EL (cell line): ENCODE data around the gene EPC1.
"Not testable (repeated sequence)": the region's sequence is repeated elsewhere in the genome, so short reads cannot be mapped to it uniquely, and the experiment has no call there.

Experiments
- DNase-seq: peaks from one replicate; pipeline ENCODE4 v3.0.0-alpha.2; 2016

Gene EPC1

GRCh38 chr10:32227802-32228201, 119.2 kb downstream of the EPC1 start:
- DNase-seq: no peak

- no peak for DNase-seq
Measured at GRCh38 chr10:32226624-32227023, 120.3 kb downstream of the EPC1 start.

GRCh38 chr10:32225976-32226375, 121.0 kb downstream of the EPC1 start:
- no peak for DNase-seq

GRCh38 chr10:32222376-32222775, 124.6 kb downstream of the EPC1 start:
- DNase-seq: not testable (repeated sequence)

- not testable (repeated sequence) for DNase-seq
Measured at GRCh38 chr10:32219156-32219555, 127.8 kb downstream of the EPC1 start.

GRCh38 chr10:32218206-32219044, 128.5 kb downstream of the EPC1 start:
- DNase-seq: not testable (repeated sequence)
